HCT116 (cell line): ENCODE measurements around the gene GTF2IRD1.

Source experiments
- POLR2A ChIP-seq: IDR thresholded peaks from 2 replicates; pipeline ENCODE4 v1.7.0; 2011; ENCODE audit warnings: borderline replicate concordance; ENCODE audit not compliant: insufficient read depth, insufficient read length; ENCODE audit errors: extremely low read depth
- SP1 ChIP-seq: IDR thresholded peaks from 2 replicates; pipeline ENCODE4 v1.6.1; 2012; ENCODE audit warnings: low read depth
- TF ChIP-seq, protein P1 (sequence below), 3 experiments: fragments of 200-600 bp in 1 of 3; sonication (generic) in 1 of 3; IDR thresholded peaks in 2 of 3; conservative IDR thresholded peaks in 1 of 3; 2 replicates each; pipeline ENCODE4 v1.5.1; 2012 to 2017; ENCODE audit warnings: low read depth in 2 of 3, low read length in 2 of 3, antibody characterized with exemption in 1 of 3, borderline replicate concordance in 1 of 3, control low read depth in 1 of 3, mild to moderate bottlenecking in 1 of 3, mixed read lengths in 1 of 3, mixed run types in 1 of 3, moderate library complexity in 1 of 3; ENCODE audit not compliant: insufficient read depth in 1 of 3

DNA sequence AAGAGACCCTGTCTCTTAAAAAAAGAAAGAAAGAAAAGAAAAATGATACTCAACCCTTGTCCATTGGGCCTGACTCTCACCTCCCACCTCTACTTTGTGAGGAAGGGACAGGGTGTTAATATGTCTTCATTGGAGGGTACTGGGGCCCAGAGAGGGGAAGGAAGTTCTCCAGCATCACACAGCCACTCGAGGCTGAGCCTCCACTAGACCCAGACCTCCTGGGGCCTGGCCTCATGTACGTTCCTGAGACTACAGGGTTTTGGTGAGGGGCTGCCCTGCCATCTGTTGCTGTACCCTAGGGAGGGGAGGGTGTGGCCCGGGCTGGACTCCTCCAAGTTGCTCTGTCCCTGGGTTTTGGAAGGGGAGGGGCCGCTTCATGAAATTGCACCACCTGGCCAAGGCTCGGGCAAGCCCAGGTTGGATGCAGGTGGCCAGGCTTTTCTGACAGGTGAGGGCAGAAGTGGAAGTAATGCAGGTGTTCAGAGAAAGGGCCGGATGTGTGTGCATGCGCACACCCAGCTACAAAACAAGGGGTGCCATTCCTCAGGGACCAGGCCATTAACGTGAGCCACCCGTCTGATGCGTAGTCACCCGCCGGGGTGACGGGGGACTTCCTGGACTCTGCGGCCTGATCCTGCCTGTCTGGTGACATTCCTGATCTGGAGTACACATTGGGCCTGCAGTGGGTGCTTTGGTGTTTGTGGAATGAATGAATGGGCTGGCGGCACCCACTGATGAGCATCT, 21.7 kb downstream of the GTF2IRD1 start:
- no peak for TF ChIP-seq POLR2A
- TF ChIP-seq, protein P1, sequence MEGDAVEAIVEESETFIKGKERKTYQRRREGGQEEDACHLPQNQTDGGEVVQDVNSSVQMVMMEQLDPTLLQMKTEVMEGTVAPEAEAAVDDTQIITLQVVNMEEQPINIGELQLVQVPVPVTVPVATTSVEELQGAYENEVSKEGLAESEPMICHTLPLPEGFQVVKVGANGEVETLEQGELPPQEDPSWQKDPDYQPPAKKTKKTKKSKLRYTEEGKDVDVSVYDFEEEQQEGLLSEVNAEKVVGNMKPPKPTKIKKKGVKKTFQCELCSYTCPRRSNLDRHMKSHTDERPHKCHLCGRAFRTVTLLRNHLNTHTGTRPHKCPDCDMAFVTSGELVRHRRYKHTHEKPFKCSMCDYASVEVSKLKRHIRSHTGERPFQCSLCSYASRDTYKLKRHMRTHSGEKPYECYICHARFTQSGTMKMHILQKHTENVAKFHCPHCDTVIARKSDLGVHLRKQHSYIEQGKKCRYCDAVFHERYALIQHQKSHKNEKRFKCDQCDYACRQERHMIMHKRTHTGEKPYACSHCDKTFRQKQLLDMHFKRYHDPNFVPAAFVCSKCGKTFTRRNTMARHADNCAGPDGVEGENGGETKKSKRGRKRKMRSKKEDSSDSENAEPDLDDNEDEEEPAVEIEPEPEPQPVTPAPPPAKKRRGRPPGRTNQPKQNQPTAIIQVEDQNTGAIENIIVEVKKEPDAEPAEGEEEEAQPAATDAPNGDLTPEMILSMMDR (IDR thresholded peaks at IDR 0.05 in 2 of 3, conservative IDR thresholded peaks at IDR 0.05 in 1 of 3; ENCODE audit: borderline replicate concordance in 1 of 3, insufficient read depth in 1 of 3, low read depth in 2 of 3, low read length in 2 of 3), result no peak
- peak; percentile 52; the same call in 1 of the 2 replicates for TF ChIP-seq SP1
